GM19099 (cell line): ENCODE measurements around the gene NAALADL2.

ENCODE experiments used
- POLR2A ChIP-seq: IDR thresholded peaks from 3 replicates; pipeline ENCODE4 v1.6.1; 2011; ENCODE audit warnings: low read depth; ENCODE audit not compliant: insufficient read length; ENCODE audit errors: extremely low read depth

NAALADL2 gene

DNA sequence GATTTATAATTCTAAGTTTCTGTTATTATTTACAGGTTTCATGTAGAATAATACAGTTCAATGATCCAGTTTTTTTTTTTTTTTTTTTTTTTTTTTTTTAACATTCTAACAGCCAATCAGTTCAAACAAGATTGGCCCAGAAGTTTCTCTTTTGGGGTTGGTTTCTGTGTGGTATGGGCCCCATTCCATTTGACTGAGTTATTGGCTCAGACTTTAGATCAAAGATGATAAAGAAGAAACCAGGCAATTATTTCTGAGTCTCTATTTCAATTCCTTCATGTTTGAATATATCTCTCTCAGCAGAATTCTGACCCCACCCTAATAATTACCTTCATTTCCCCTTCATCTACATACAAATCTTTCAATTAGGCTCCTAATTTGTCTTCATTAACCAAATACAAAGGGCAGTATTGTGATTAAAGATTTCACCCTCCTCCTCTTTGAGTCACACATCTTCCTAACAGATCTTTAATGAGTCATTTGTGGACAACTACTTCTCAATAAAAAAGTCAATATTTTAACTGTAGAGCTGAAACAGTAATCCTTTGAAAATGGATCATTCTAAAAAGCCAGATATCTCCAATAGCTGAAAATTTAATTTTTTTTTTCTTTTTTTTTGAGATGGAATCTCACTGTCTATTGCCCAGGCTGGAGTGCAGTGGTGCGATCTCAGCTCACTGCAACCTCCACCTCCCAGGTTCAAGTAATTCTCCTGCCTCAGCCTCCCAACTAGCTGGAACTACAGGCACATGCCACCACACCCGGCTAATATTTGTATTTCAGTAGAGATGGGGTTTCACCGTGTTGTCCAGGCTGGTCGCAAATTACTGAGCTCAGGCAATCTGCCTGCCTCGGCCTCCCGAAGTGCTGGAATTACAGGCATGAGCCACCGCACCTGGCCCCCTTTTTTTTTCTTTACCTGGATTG lies 878.8 kb downstream of the NAALADL2 start:
- no peak for TF ChIP-seq POLR2A

GRCh38 chr3:175741951-175742350 lies 882.8 kb downstream of the NAALADL2 start:
- no peak for TF ChIP-seq POLR2A

GRCh38 chr3:175743733-175744400 lies 884.7 kb downstream of the NAALADL2 start:
- TF ChIP-seq POLR2A, result no peak

GRCh38 chr3:175746308-175746707 lies 887.2 kb downstream of the NAALADL2 start:
- no peak for TF ChIP-seq POLR2A

- TF ChIP-seq POLR2A, result no peak
Measured at GRCh38 chr3:175748087-175748730, 889.1 kb downstream of the NAALADL2 start.

- no peak for TF ChIP-seq POLR2A
Measured at GRCh38 chr3:175749981-175750380, 890.8 kb downstream of the NAALADL2 start.

DNA sequence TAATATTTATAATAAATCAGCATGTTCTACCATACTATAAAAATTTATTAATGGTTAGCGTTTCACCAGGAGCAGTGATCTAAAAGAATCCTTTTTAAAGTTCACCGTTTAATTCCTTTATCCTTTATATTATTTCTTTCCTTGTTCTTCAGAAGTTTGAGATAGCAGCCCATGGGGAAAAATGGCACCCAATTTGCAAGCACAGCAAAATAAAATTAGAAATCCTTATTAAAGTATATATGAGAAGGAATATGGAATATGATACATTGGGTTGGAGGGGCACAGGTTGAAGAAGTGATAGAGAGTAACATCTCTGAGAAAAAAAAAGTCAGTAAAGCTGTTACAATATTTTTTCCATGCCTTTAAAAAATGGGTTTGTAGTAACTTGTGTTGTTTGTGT lies 892.0 kb downstream of the NAALADL2 start:
- TF ChIP-seq POLR2A, result no peak

DNA sequence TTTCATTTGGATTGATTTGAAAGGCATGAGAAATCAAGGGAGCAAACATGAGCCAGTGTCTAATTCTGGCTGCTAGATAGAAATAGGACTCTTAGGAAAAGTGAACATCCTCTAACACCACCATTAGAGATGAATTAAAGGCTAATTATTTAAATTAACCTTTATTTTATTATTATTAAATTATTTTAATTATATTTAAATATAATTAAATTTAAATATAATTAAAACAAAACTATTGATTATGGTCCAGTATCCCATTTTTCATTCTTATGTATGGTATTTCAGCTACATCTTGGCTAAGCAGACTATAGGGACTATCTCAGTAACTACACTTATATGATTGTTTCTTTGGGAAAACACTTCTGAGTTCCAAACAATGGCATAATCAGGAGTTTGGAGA lies 904.8 kb downstream of the NAALADL2 start:
- TF ChIP-seq POLR2A, result no peak

DNA sequence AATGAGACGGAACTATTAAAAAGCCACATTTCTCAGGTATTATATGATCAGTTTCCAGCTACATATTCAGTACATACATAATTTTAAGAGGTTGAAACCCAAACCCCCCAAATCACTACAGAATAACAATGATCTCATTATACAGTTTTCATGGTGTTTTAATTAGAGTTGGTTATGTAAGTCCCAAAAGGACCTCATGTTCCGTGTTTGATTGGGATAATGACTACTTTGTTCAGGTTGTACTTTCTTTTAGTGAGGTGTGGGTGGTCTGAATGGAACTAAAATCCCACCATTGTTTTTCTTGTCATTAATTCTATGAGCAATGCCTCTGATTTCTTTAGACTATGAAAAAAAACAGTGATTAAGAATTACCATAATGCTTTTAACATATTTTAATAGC lies 905.6 kb downstream of the NAALADL2 start:
- TF ChIP-seq POLR2A, result no peak

GRCh38 chr3:175770426-175770825 lies 911.3 kb downstream of the NAALADL2 start:
- no peak for TF ChIP-seq POLR2A

DNA sequence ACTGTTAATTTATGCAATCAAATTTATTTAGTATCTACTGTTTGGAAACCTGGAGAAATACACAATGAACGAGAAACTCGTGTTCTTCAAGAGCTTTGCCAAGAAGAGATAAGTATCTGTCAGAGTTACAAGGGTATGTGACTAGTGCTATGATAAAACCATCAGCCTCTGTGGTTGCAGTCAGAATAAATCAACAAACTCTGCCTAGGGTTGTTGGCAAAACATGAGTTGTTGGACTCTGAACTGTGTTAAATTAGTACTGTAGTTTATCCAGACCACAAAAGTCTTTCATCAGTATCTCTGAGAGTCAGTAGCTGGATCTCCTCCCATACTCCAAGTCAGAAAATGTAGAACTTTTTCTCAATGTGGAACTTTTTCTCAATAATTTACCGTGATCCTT lies 918.4 kb downstream of the NAALADL2 start:
- TF ChIP-seq POLR2A, result no peak

DNA sequence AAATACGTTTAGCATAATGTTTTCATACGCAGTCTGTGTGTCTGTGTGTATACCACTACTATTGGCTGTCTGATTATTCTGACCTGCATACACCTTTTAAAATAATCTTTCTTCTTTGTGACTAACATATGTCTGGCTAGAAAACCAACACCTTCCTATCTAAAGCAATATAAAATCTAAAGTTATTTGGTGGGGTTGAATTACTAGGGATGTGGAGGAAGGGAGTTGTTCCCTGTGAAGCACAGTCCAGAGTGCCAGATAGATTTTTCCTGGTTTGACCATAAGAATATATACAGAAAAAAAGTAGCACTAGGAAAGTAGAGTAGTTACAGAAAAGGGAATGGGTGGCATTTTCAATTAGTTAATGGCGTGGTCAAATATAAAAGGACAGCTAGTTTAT lies 918.8 kb downstream of the NAALADL2 start:
- TF ChIP-seq POLR2A, result no peak

- TF ChIP-seq POLR2A, result no peak
Measured at GRCh38 chr3:175778994-175779393, 919.9 kb downstream of the NAALADL2 start.

DNA sequence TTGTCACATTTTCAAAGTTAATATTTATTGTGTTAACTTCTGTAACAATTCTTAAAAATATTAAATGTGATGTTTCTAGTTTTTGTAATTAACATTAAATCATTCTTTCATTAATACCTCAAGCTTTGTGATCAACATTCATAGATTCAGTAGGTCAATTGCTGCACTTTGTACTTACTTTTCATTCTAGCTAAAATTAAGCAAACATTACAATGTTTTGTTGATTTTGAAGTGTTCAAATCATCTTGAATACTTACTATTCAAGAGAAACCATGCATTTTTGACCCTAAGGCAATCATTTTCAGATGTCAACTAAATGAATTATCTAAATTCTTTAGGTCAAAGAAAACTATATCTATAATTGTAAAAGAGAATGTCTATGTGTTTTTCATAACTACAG lies 933.1 kb downstream of the NAALADL2 start:
- TF ChIP-seq POLR2A, result no peak

- TF ChIP-seq POLR2A, result no peak
Measured at GRCh38 chr3:175798326-175798725, 939.2 kb downstream of the NAALADL2 start.

- TF ChIP-seq POLR2A, result no peak
Measured at GRCh38 chr3:175805825-175806224, 946.7 kb downstream of the NAALADL2 start.
